GM12878 (cell line): Measurements from ENCODE around the gene PCDH15. TPM values are rescaled to one million over a fixed set of nuclear protein-coding genes. Genes with fewer than 3 reads are reported as not detected.

ENCODE experiments used
- ATF7 ChIP-seq: fragments of 450-650 bp; IDR thresholded peaks from 2 replicates; pipeline ENCODE4 v1.6.1; 2016; ENCODE audit warnings: low read depth, mild to moderate bottlenecking
- BRCA1 ChIP-seq: IDR thresholded peaks from 2 replicates; pipeline ENCODE4 v1.6.1; 2011; ENCODE audit warnings: low read depth, low read length, improper control_type of control experiment
- CBX3 ChIP-seq: fragments of 200-600 bp; sonication (generic); IDR thresholded peaks from 2 replicates; pipeline ENCODE4 v1.6.1; 2016; ENCODE audit warnings: low read depth, borderline replicate concordance
- CEBPB ChIP-seq, 2 experiments: fragments of 150-350 bp in 1 of 2; IDR thresholded peaks; 2 replicates each; pipeline ENCODE4 v1.6.1; 2012 to 2014; ENCODE audit warnings: low read depth in 2 of 2, low read length in 2 of 2, borderline replicate concordance in 1 of 2, inconsistent platforms in 1 of 2
- EP300 ChIP-seq, 2 experiments: fragments of 150-350 bp in 1 of 2; IDR thresholded peaks; 2 replicates each; pipeline ENCODE4 v1.6.1; 2011 to 2012; ENCODE audit warnings: low read depth in 2 of 2, low read length in 2 of 2, borderline replicate concordance in 1 of 2, improper control_type of control experiment in 1 of 2, inconsistent platforms in 1 of 2; ENCODE audit not compliant: control insufficient read depth in 1 of 2
- GABPA ChIP-seq: IDR thresholded peaks from 2 replicates; pipeline ENCODE4 v1.6.1; 2014; ENCODE audit warnings: antibody characterized with exemption, low read depth, mild to moderate bottlenecking, inconsistent platforms
- KDM1A ChIP-seq: fragments of 200-600 bp; sonication (generic); IDR thresholded peaks from 2 replicates; pipeline ENCODE4 v1.6.1; 2016; ENCODE audit warnings: borderline replicate concordance
- LARP7 ChIP-seq: fragments of 450-650 bp; IDR thresholded peaks from 2 replicates; pipeline ENCODE4 v1.6.1; 2017; ENCODE audit warnings: mild to moderate bottlenecking
- MEF2B ChIP-seq: fragments of 450-650 bp; IDR thresholded peaks from 2 replicates; pipeline ENCODE4 v1.6.1; 2018; ENCODE audit warnings: mild to moderate bottlenecking, moderate library complexity; ENCODE audit not compliant: partially characterized antibody, poor library complexity, severe bottlenecking
- MYB ChIP-seq: fragments of 150-350 bp; IDR thresholded peaks from 2 replicates; pipeline ENCODE4 v1.6.1; 2014; ENCODE audit warnings: mild to moderate bottlenecking, low read depth, low read length, borderline replicate concordance
- NFXL1 ChIP-seq: fragments of 450-650 bp; IDR thresholded peaks from 2 replicates; pipeline ENCODE4 v1.6.1; 2017; ENCODE audit warnings: antibody characterized with exemption, mild to moderate bottlenecking, borderline replicate concordance
- NFYB ChIP-seq: IDR thresholded peaks from 2 replicates; pipeline ENCODE4 v1.6.1; 2011; ENCODE audit warnings: low read depth, mild to moderate bottlenecking, low read length, improper control_type of control experiment, moderate library complexity; ENCODE audit not compliant: insufficient read depth
- NR2F1 ChIP-seq: fragments of 450-650 bp; conservative IDR thresholded peaks from 2 replicates; pipeline ENCODE4 v1.6.1; 2017; ENCODE audit warnings: mild to moderate bottlenecking
- POU2F2 ChIP-seq: IDR thresholded peaks from 3 replicates; pipeline ENCODE4 v1.6.1; 2011; ENCODE audit warnings: low read depth, mild to moderate bottlenecking, low read length, borderline replicate concordance
- SUPT20H ChIP-seq: IDR thresholded peaks from 2 replicates; pipeline ENCODE4 v1.6.1; 2011; ENCODE audit warnings: low read depth, mild to moderate bottlenecking, low read length, moderate library complexity, borderline replicate concordance; ENCODE audit not compliant: control insufficient read depth
- SUZ12 ChIP-seq: fragments of 200-600 bp; sonication (generic); IDR thresholded peaks from one replicate; pipeline ENCODE4 v1.6.1; 2018; ENCODE audit warnings: antibody characterized with exemption, mild to moderate bottlenecking; ENCODE audit not compliant: unreplicated experiment
- TCF7 ChIP-seq: IDR thresholded peaks from 2 replicates; pipeline ENCODE4 v1.6.1; 2014; ENCODE audit warnings: antibody characterized with exemption, borderline replicate concordance
- WRNIP1 ChIP-seq: IDR thresholded peaks from 2 replicates; pipeline ENCODE4 v1.6.1; 2011; ENCODE audit warnings: low read depth, low read length, improper control_type of control experiment, borderline replicate concordance
- YY1 ChIP-seq: IDR thresholded peaks from 2 replicates; pipeline ENCODE4 v1.6.1; 2011; ENCODE audit warnings: low read depth, mild to moderate bottlenecking, low read length
- ZNF217 ChIP-seq: fragments of 450-650 bp; IDR thresholded peaks from 2 replicates; pipeline ENCODE4 v1.6.1; 2017; ENCODE audit warnings: antibody characterized with exemption, mild to moderate bottlenecking
- ZNF622 ChIP-seq: fragments of 450-650 bp; IDR thresholded peaks from 2 replicates; pipeline ENCODE4 v1.6.1; 2017; ENCODE audit warnings: mild to moderate bottlenecking, inconsistent platforms
- ZSCAN29 ChIP-seq: fragments of 450-650 bp; IDR thresholded peaks from 2 replicates; pipeline ENCODE4 v1.6.1; 2017; ENCODE audit warnings: mild to moderate bottlenecking, moderate library complexity
- ZZZ3 ChIP-seq: IDR thresholded peaks from 2 replicates; pipeline ENCODE4 v1.6.1; 2011; ENCODE audit warnings: low read depth; ENCODE audit not compliant: control insufficient read depth, insufficient read length
- polyA plus RNA-seq, 11 experiments: library from polyadenylated mRNA; depleted of rRNA in 4 of 11; unstranded in 6 of 11; stranded (reverse) in 5 of 11; fragments of >200 nt; fragmentation: Nextera tagmentation in 4 of 11; fragmentation: Illumina TruSeq in 1 of 11; extraction: Ambion mirVana in 4 of 11; extraction: Trizol in 1 of 11; gene quantifications; 1 replicate in 1 of 11; 2 replicates in 10 of 11; pipeline versions ENCODE4 v1.2.1 to v1.2.3, GENCODE V29; 2011 to 2016; ENCODE audit warnings: inconsistent platforms in 2 of 11, missing spikeins in 2 of 11, low read depth in 1 of 11
- total RNA-seq, 4 experiments: library from RNA; depleted of rRNA in 3 of 4; stranded (reverse); fragments of >200 nt in 3 of 4; fragmentation: Illumina TruSeq in 1 of 4; extraction: Trizol in 1 of 4; gene quantifications; 2 replicates each; pipeline versions ENCODE4 v1.2.1 to v1.2.3, GENCODE V29; 2013 to 2021
- TF ChIP-seq, protein P1 (sequence below): fragments of 450-650 bp; IDR thresholded peaks from 2 replicates; pipeline ENCODE4 v1.6.1; 2017; ENCODE audit warnings: low read depth, mild to moderate bottlenecking, moderate library complexity
- TF ChIP-seq, protein P2 (sequence below): IDR thresholded peaks from 2 replicates; pipeline ENCODE4 v1.6.1; 2012; ENCODE audit warnings: mild to moderate bottlenecking, low read depth, low read length

PCDH15 gene
- total and polyA plus RNA-seq, 10 of the 15 experiments (the other 5 are each of a cell fraction or from before 2014, with no cell fraction given), result 0.03 to 0.52 (median 0.07) TPM; not detected in 6

- TF ChIP-seq EP300 (IDR thresholded peaks at IDR 0.05; ENCODE audit: borderline replicate concordance in 1 of 2, control insufficient read depth in 1 of 2, low read depth in 2 of 2, low read length in 2 of 2) (peak in 1 of 2 experiments; percentile 59; a peak in 2 of 4 replicates), BRCA1 (no peak), ZNF217 (no peak), KDM1A (no peak), GABPA (no peak), LARP7 (no peak), ZZZ3 (no peak), SUPT20H (no peak), NFXL1 (no peak), ATF7 (peak; percentile 88), NR2F1 (0 out of 2 replicates have a peak, but pooled peaks have one; percentile 21), CEBPB (IDR thresholded peaks at IDR 0.05; ENCODE audit: borderline replicate concordance in 1 of 2, low read depth in 2 of 2, low read length in 2 of 2) (no peak), YY1 (no peak), SUZ12 (no peak), NFYB (no peak), WRNIP1 (no peak), POU2F2 (no peak), ZSCAN29 (no peak), ZNF622 (no peak), MEF2B (peak; percentile 76), TCF7 (no peak), CBX3 (no peak), MYB (no peak)
- TF ChIP-seq, protein P1, sequence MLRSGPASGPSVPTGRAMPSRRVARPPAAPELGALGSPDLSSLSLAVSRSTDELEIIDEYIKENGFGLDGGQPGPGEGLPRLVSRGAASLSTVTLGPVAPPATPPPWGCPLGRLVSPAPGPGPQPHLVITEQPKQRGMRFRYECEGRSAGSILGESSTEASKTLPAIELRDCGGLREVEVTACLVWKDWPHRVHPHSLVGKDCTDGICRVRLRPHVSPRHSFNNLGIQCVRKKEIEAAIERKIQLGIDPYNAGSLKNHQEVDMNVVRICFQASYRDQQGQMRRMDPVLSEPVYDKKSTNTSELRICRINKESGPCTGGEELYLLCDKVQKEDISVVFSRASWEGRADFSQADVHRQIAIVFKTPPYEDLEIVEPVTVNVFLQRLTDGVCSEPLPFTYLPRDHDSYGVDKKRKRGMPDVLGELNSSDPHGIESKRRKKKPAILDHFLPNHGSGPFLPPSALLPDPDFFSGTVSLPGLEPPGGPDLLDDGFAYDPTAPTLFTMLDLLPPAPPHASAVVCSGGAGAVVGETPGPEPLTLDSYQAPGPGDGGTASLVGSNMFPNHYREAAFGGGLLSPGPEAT, result 0 out of 2 replicates have a peak, but pooled peaks have one; percentile 61
- TF ChIP-seq, protein P2, sequence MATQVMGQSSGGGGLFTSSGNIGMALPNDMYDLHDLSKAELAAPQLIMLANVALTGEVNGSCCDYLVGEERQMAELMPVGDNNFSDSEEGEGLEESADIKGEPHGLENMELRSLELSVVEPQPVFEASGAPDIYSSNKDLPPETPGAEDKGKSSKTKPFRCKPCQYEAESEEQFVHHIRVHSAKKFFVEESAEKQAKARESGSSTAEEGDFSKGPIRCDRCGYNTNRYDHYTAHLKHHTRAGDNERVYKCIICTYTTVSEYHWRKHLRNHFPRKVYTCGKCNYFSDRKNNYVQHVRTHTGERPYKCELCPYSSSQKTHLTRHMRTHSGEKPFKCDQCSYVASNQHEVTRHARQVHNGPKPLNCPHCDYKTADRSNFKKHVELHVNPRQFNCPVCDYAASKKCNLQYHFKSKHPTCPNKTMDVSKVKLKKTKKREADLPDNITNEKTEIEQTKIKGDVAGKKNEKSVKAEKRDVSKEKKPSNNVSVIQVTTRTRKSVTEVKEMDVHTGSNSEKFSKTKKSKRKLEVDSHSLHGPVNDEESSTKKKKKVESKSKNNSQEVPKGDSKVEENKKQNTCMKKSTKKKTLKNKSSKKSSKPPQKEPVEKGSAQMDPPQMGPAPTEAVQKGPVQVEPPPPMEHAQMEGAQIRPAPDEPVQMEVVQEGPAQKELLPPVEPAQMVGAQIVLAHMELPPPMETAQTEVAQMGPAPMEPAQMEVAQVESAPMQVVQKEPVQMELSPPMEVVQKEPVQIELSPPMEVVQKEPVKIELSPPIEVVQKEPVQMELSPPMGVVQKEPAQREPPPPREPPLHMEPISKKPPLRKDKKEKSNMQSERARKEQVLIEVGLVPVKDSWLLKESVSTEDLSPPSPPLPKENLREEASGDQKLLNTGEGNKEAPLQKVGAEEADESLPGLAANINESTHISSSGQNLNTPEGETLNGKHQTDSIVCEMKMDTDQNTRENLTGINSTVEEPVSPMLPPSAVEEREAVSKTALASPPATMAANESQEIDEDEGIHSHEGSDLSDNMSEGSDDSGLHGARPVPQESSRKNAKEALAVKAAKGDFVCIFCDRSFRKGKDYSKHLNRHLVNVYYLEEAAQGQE, result no peak
Observed at GRCh38 chr10:54194806-54195205, 606.2 kb downstream of the PCDH15 start (continued).
